NCI-H748 (cell line): ENCODE results near the gene SPATS2.
A peak's percentile ranks its signal among the peaks of the same experiment; 100 is the strongest.
"Not testable (repeated sequence)": the region's sequence is repeated elsewhere in the genome, so short reads cannot be mapped to it uniquely, and the experiment has no call there.

ENCODE experiments used
- DNase-seq: peaks from one replicate; lab custom pipeline; 2025; ENCODE audit not compliant: unreplicated experiment; lab: John Stamatoyannopoulos, UW

The SPATS2 gene

GRCh38 chr12:49403971-49404450 lies 36.7 kb downstream of the SPATS2 start:
- DNase-seq = no peak

- DNase-seq = no peak
These were observed 37.7 kb downstream of the SPATS2 start for GRCh38 chr12:49404956-49405355.

- no peak for DNase-seq
These were observed 43.6 kb downstream of the SPATS2 start for GRCh38 chr12:49410818-49411217.

- DNase-seq = no peak
These were observed 45.7 kb downstream of the SPATS2 start for GRCh38 chr12:49413010-49413409.

GRCh38 chr12:49413796-49414195 lies 46.5 kb downstream of the SPATS2 start:
- DNase-seq = no peak

GRCh38 chr12:49414364-49414763 lies 47.1 kb downstream of the SPATS2 start:
- no peak for DNase-seq

- no peak for DNase-seq
These were observed 48.3 kb downstream of the SPATS2 start for GRCh38 chr12:49415521-49415970.

GRCh38 chr12:49416892-49417291 lies 49.6 kb downstream of the SPATS2 start:
- DNase-seq = no peak

- no peak for DNase-seq
These were observed 50.3 kb downstream of the SPATS2 start for GRCh38 chr12:49417558-49417957.

- no peak for DNase-seq
These were observed 53.3 kb downstream of the SPATS2 start for GRCh38 chr12:49420556-49420955.

GRCh38 chr12:49422114-49422513 lies 54.9 kb downstream of the SPATS2 start:
- DNase-seq = no peak

GRCh38 chr12:49428793-49429192 lies 61.5 kb downstream of the SPATS2 start:
- peak; percentile 17 for DNase-seq

GRCh38 chr12:49432616-49433015 lies 65.4 kb downstream of the SPATS2 start:
- DNase-seq = no peak

- DNase-seq = not testable (repeated sequence)
These were observed 69.5 kb downstream of the SPATS2 start for GRCh38 chr12:49436799-49437198.

- no peak for DNase-seq
These were observed 71.8 kb downstream of the SPATS2 start for GRCh38 chr12:49439042-49439441.

- DNase-seq = no peak
These were observed 72.8 kb downstream of the SPATS2 start for GRCh38 chr12:49440035-49440434.

- no peak for DNase-seq
These were observed 75.7 kb downstream of the SPATS2 start for GRCh38 chr12:49442915-49443314.

GRCh38 chr12:49446571-49446970 lies 79.3 kb downstream of the SPATS2 start:
- DNase-seq = no peak

GRCh38 chr12:49448858-49449257 lies 81.6 kb downstream of the SPATS2 start:
- DNase-seq = no peak

GRCh38 chr12:49451468-49452259 lies 84.4 kb downstream of the SPATS2 start:
- DNase-seq = no peak

- DNase-seq = no peak
These were observed 88.2 kb downstream of the SPATS2 start for GRCh38 chr12:49455501-49455900.

- no peak for DNase-seq
These were observed 88.9 kb downstream of the SPATS2 start for GRCh38 chr12:49456131-49456679.

- no peak for DNase-seq
These were observed 91.6 kb downstream of the SPATS2 start for GRCh38 chr12:49458816-49459215.
